DOHH2 (cell line): Measurements from ENCODE around the gene KIF26A.

ENCODE experiments used
- H3F3A ChIP-seq: fragments of 200-600 bp; sonication (generic), shearing (Covaris generic); 2 replicates; pipeline ENCODE4 v1.6.0; 2016; ENCODE audit warnings: antibody characterized with exemption, mild to moderate bottlenecking; ENCODE audit not compliant: control insufficient read depth, insufficient read depth
- H3K27ac ChIP-seq: fragments of 200-600 bp; sonication (generic); 2 replicates; pipeline ENCODE4 v1.5.1; 2014; ENCODE audit warnings: low read depth, mild to moderate bottlenecking, low read length, moderate library complexity
- H3K27me3 ChIP-seq: fragments of 200-600 bp; sonication (generic); 2 replicates; pipeline ENCODE4 v1.6.1; 2014; ENCODE audit warnings: mild to moderate bottlenecking, low read length, mixed read lengths; ENCODE audit not compliant: control insufficient read depth
- H3K36me3 ChIP-seq: fragments of 200-600 bp; sonication (generic); 2 replicates; pipeline ENCODE4 v1.6.1; 2014; ENCODE audit warnings: mild to moderate bottlenecking, low read length, moderate library complexity, mixed read lengths; ENCODE audit not compliant: control insufficient read depth
- H3K4me1 ChIP-seq: fragments of 200-600 bp; sonication (generic); 2 replicates; pipeline ENCODE4 v1.6.1; 2014; ENCODE audit warnings: mild to moderate bottlenecking, low read length, mixed read lengths; ENCODE audit not compliant: control insufficient read depth
- H3K4me2 ChIP-seq: fragments of 200-600 bp; sonication (generic); 2 replicates; pipeline ENCODE4 v1.6.0; 2014; ENCODE audit warnings: mild to moderate bottlenecking, low read length, moderate library complexity
- H3K4me3 ChIP-seq: fragments of 200-600 bp; sonication (generic); 2 replicates; pipeline ENCODE4 v1.5.1; 2014; ENCODE audit warnings: mild to moderate bottlenecking, low read length, mixed read lengths
- H3K79me2 ChIP-seq: fragments of 200-600 bp; sonication (generic); 2 replicates; pipeline ENCODE4 v1.6.1; 2014; ENCODE audit warnings: mild to moderate bottlenecking, low read length, mixed read lengths; ENCODE audit not compliant: control insufficient read depth
- H3K9me2 ChIP-seq: fragments of 200-600 bp; sonication (generic); replicated peaks from 2 replicates; pipeline ENCODE4 v1.6.1; 2014; ENCODE audit warnings: mild to moderate bottlenecking, low read length, mixed read lengths; ENCODE audit not compliant: control insufficient read depth
- H3K9me3 ChIP-seq: fragments of 200-600 bp; sonication (generic); 2 replicates; pipeline ENCODE4 v1.6.1; 2014; ENCODE audit warnings: antibody characterized with exemption, low read length, mixed read lengths; ENCODE audit not compliant: control insufficient read depth, insufficient read depth
- H4K20me1 ChIP-seq: fragments of 200-600 bp; sonication (generic); 2 replicates; pipeline ENCODE4 v1.6.0; 2014; ENCODE audit warnings: low read depth, mild to moderate bottlenecking, antibody characterized with exemption, low read length, moderate library complexity; ENCODE audit not compliant: control insufficient read depth, insufficient read depth
- EZH2phosphoT487 ChIP-seq: fragments of 200-600 bp; sonication (generic); IDR thresholded peaks from 2 replicates; pipeline ENCODE4 v1.6.1; 2017; ENCODE audit warnings: borderline replicate concordance, mild to moderate bottlenecking, antibody characterized with exemption, low read length, moderate library complexity, mixed read lengths
- TF ChIP-seq, protein P1 (sequence below): fragments of 200-600 bp; sonication (generic); IDR thresholded peaks from one replicate; pipeline ENCODE4 v1.5.1; 2014; ENCODE audit warnings: antibody characterized with exemption, mild to moderate bottlenecking, low read depth, low read length; ENCODE audit not compliant: poor library complexity, severe bottlenecking

The KIF26A gene

DNA sequence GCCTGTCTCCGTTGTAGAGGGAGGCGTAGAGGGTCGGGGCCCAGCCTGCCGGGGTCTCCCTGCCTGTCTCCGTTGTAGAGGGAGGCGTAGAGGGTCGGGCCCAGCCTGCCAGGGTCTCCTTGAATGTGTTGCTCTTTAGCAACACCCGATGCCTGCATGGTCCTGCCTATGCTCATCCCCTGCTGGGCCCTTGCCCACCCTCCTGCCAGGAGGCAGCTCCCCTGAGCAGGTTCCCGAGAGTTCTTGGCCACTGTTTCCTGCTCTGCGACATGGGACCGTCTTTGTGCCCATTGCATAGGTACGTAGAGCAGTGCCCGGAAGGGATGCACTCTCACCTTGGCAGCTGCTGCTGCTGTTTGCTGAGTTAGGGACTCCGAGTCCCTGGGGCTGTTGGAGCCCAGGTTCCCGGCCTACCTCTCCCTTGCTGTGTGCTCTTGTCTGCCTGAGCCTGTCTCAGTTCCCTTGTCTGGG lies 3.3 kb downstream of the KIF26A start:
- no peaks in the 10 kb centered on the region for H4K20me1 ChIP-seq
- H3K27me3 ChIP-seq, result no peaks in the 10 kb centered on the region
- H3K4me1 ChIP-seq, result no peaks in the 10 kb centered on the region
- H3K79me2 ChIP-seq, result no peaks in the 10 kb centered on the region
- no peak for TF ChIP-seq EZH2phosphoT487
- TF ChIP-seq, protein P1, sequence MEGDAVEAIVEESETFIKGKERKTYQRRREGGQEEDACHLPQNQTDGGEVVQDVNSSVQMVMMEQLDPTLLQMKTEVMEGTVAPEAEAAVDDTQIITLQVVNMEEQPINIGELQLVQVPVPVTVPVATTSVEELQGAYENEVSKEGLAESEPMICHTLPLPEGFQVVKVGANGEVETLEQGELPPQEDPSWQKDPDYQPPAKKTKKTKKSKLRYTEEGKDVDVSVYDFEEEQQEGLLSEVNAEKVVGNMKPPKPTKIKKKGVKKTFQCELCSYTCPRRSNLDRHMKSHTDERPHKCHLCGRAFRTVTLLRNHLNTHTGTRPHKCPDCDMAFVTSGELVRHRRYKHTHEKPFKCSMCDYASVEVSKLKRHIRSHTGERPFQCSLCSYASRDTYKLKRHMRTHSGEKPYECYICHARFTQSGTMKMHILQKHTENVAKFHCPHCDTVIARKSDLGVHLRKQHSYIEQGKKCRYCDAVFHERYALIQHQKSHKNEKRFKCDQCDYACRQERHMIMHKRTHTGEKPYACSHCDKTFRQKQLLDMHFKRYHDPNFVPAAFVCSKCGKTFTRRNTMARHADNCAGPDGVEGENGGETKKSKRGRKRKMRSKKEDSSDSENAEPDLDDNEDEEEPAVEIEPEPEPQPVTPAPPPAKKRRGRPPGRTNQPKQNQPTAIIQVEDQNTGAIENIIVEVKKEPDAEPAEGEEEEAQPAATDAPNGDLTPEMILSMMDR, result no peak
- H3K9me3 ChIP-seq, result no peaks in the 10 kb centered on the region
- H3K4me2 ChIP-seq, result no peak overlapping the region
- H3K9me2 ChIP-seq, result no peaks in the 10 kb centered on the region
- H3K4me3 ChIP-seq, result no peak overlapping the region
- H3F3A ChIP-seq, result no peaks in the 10 kb centered on the region
- H3K27ac ChIP-seq, result no peak overlapping the region
- no peaks in the 10 kb centered on the region for H3K36me3 ChIP-seq

DNA sequence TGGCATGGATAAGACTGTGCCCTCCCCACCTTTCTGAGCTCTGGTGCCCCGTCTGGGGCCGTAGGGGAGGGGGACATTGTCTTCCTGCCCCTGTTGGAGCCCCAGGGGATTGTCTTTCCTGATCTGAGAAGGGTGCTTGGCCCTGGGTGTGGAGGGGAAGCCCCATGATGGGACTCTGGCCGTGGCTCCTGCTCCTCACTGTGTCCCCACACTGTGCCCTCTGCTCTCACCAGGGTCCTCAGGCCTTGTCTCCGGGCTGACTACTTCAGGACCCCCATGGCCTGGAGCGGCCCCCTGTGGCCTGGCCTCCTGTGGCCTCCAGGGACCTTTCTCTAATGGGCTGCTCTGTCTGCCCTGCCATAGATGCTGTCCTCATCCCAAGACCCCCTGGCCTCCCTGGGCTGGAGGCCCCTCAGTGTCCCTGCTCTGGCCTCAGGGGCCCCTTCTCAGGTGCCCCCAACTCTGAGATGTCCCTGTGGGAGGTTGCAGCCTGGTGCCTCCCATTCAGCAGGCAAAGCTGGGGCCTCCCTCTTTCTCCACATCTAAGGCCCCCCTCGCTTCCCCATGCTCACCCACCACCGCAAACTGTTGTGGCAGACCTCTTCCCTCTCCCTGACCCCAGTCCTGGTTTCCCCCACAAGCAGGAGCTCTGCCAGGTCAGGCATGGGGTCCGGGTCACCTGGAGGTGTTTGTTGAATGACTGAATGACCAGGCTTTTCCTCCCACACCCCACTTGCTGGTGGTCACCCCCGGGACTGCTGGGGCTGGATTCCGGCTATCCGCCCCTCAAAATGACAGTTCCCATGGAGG lies 4.0 kb downstream of the KIF26A start:
- Histone ChIP-seq H3K79me2 (no peaks in the 10 kb centered on the region), H3K27ac (no peak overlapping the region), H3K27me3 (no peaks in the 10 kb centered on the region), H3K36me3 (no peaks in the 10 kb centered on the region), H3F3A (no peaks in the 10 kb centered on the region), H3K9me2 (no peaks in the 10 kb centered on the region), H4K20me1 (no peaks in the 10 kb centered on the region), H3K9me3 (no peaks in the 10 kb centered on the region), H3K4me3 (no peak overlapping the region), H3K4me2 (no peak overlapping the region), H3K4me1 (no peaks in the 10 kb centered on the region)
- no peak for TF ChIP-seq EZH2phosphoT487
- TF ChIP-seq, protein P1, result no peak

DNA sequence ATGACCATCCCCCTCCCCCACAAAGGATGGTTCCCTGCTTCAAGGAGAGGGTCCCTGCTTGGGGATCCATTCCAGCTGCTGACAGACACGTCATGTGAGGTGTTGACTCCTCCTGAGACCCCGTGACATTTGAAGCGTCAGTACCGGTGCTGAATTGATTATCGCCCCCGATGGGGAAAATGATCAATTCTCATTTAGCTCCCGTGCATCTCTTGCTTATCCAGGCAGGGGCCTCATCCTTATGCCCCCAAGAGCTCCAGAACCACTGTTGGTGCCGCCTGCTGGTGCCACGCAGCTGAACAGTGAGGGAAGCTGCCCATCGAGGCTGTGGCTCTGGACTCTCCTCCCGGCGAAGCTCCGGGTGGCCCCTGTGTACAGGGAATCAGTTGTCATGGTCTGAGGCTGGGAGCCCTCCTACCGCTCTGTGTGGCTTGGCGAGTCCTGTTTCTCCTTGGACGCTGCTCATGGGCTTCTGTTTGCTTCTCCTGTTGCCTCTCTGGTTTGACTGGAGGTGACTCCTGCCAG lies 4.6 kb downstream of the KIF26A start:
- Histone ChIP-seq H3K9me2 (no peaks in the 10 kb centered on the region), H3K4me1 (no peaks in the 10 kb centered on the region), H3K27ac (no peak overlapping the region), H3K79me2 (no peaks in the 10 kb centered on the region), H3K4me2 (no peak overlapping the region), H3F3A (no peaks in the 10 kb centered on the region), H3K9me3 (no peaks in the 10 kb centered on the region), H4K20me1 (no peaks in the 10 kb centered on the region), H3K27me3 (no peaks in the 10 kb centered on the region), H3K36me3 (no peaks in the 10 kb centered on the region), H3K4me3 (no peak overlapping the region)
- TF ChIP-seq, protein P1, result no peak
- no peak for TF ChIP-seq EZH2phosphoT487
